Lower lobe of right lung (tissue), 2 donors: ENCODE data around the gene RAB27A. TPM values are rescaled to one million over a fixed set of nuclear protein-coding genes. Genes with fewer than 3 reads are reported as not detected.

Source experiments
- ATAC-seq, 2 donors: fragments of 200-7000 bp; cut with Tn5 transposase; one replicate each; pipeline ENCODE4 v1.9.1; 2020 to 2022; ENCODE audit warnings: mild to moderate bottlenecking in 2 of 2, moderate library complexity in 2 of 2
- DNase-seq: peaks from one replicate; pipeline ENCODE4 v3.0.0-alpha.2; 2020
- H3K27ac ChIP-seq: fragments of 200-600 bp; one replicate; pipeline ENCODE4 v1.8.0; 2022
- H3K27me3 ChIP-seq: fragments of 200-600 bp; one replicate; pipeline ENCODE4 v1.8.0; 2022; ENCODE audit warnings: low read depth
- H3K36me3 ChIP-seq: fragments of 200-600 bp; one replicate; pipeline ENCODE4 v1.8.0; 2022; ENCODE audit warnings: mild to moderate bottlenecking
- H3K4me1 ChIP-seq: fragments of 200-600 bp; one replicate; pipeline ENCODE4 v1.8.0; 2022
- H3K4me3 ChIP-seq: fragments of 200-600 bp; one replicate; pipeline ENCODE4 v1.8.0; 2022; ENCODE audit warnings: mild to moderate bottlenecking
- H3K9me3 ChIP-seq: fragments of 200-600 bp; one replicate; pipeline ENCODE4 v1.8.0; 2022
- intact Hi-C: fragments of 100-400 bp; cut with DNase I; formaldehyde crosslinking; loops from one replicate; pipeline ENCODE4 v1.11.0; 2022
- total RNA-seq: library from RNA; stranded (reverse); fragmentation: NEBNext Ultra II Directional; extraction: Animal tissue kit (Norgen Biotek cat#: 25700); gene quantifications from one replicate; pipeline ENCODE4 v1.2.1, GENCODE V29; 2021
- TF ChIP-seq, protein P1 (sequence below): fragments of 200-600 bp; IDR thresholded peaks from one replicate; pipeline ENCODE4 v1.8.0; 2022; ENCODE audit warnings: antibody characterized with exemption, mild to moderate bottlenecking
- donor health status: DM: no; HTN: yes; CAD: no; lungs with severe emphysema.

RAB27A gene
- total RNA-seq, 1 donor from 2014 or later: 63.4 TPM

- no peak for DNase-seq
- ATAC-seq: peak in 1 of 2 donors; percentile 1
- H3K4me3 ChIP-seq: peak overlapping the region; percentile 83
These were observed 92.3 kb downstream of the RAB27A start for GRCh38 chr15:55197362-55197705.

GRCh38 chr15:55196458-55197361, 92.9 kb downstream of the RAB27A start, which contains the start of gene RSL24D1:
RSL24D1 (minus strand) TSS chr15:55196941; CDS start chr15:55196890, 51 bp downstream.
- intact Hi-C loops: no loop called here
- Histone ChIP-seq H3K9me3 (no peaks in the 10 kb centered on the region), H3K27me3 (no peaks in the 10 kb centered on the region), H3K4me1 (peaks cover 34% of the 10 kb centered on the region), H3K4me3 (peak within 1 kb of the TSS; percentile 83), H3K27ac (peak within 1 kb of the TSS; percentile 94), H3K36me3 (peaks cover 12% of the 10 kb centered on the region)
- peak; percentile 98 for DNase-seq
- TF ChIP-seq, protein P1, sequence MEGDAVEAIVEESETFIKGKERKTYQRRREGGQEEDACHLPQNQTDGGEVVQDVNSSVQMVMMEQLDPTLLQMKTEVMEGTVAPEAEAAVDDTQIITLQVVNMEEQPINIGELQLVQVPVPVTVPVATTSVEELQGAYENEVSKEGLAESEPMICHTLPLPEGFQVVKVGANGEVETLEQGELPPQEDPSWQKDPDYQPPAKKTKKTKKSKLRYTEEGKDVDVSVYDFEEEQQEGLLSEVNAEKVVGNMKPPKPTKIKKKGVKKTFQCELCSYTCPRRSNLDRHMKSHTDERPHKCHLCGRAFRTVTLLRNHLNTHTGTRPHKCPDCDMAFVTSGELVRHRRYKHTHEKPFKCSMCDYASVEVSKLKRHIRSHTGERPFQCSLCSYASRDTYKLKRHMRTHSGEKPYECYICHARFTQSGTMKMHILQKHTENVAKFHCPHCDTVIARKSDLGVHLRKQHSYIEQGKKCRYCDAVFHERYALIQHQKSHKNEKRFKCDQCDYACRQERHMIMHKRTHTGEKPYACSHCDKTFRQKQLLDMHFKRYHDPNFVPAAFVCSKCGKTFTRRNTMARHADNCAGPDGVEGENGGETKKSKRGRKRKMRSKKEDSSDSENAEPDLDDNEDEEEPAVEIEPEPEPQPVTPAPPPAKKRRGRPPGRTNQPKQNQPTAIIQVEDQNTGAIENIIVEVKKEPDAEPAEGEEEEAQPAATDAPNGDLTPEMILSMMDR: peak; percentile 46
- peak; percentile 100 for ATAC-seq

More at GRCh38 chr15:55197362-55197705, 92.3 kb downstream of the RAB27A start:
- peaks cover 34% of the 10 kb centered on the region for H3K4me1 ChIP-seq
- TF ChIP-seq, protein P1: no peak
- H3K9me3 ChIP-seq: no peaks in the 10 kb centered on the region
- intact Hi-C loops: no loop called here
- H3K36me3 ChIP-seq: peaks cover 6% of the 10 kb centered on the region
- no peaks in the 10 kb centered on the region for H3K27me3 ChIP-seq
- H3K27ac ChIP-seq: peak overlapping the region; percentile 94

GRCh38 chr15:55195996-55196395, 93.6 kb downstream of the RAB27A start:
- intact Hi-C loops: no loop called here
- Histone ChIP-seq H3K36me3 (peaks cover 19% of the 10 kb centered on the region), H3K9me3 (no peaks in the 10 kb centered on the region), H3K4me3 (peak overlapping the region; percentile 83), H3K27ac (peak overlapping the region; percentile 94), H3K27me3 (no peaks in the 10 kb centered on the region), H3K4me1 (peaks cover 34% of the 10 kb centered on the region)
- TF ChIP-seq, protein P1: no peak
- ATAC-seq (peak in 1 of 2 donors; percentile 1), DNase-seq (no peak)

DNA sequence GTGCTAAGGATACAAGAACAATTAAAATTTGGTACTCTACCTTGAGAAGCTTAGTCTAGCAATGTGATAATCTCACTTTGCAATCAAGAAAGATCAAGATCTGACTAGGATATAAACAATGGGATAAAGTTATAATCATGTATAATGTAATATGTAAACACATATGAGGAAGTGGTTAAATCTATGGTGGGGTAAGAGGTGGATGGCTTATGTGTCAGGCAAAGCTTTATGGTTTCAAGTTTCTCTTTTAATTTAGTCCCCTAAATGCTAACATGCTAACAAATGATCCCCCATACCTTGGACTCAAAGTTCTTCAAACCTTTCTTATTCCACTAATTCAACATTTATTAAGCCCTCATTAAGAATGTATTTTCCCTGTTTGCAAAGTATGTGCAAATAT, 95.4 kb downstream of the RAB27A start:
- Histone ChIP-seq H3K27ac (no peak overlapping the region), H3K36me3 (peaks cover 36% of the 10 kb centered on the region), H3K4me3 (no peak overlapping the region), H3K4me1 (peaks cover 34% of the 10 kb centered on the region), H3K9me3 (no peaks in the 10 kb centered on the region), H3K27me3 (no peaks in the 10 kb centered on the region)
- TF ChIP-seq, protein P1: no peak
- DNase-seq: no peak
- intact Hi-C loops: no loop called here
- no peak for ATAC-seq

GRCh38 chr15:55186331-55186730, 103.3 kb downstream of the RAB27A start:
- ATAC-seq: no peak
- TF ChIP-seq, protein P1: no peak
- Histone ChIP-seq H3K4me3 (no peak overlapping the region), H3K4me1 (peaks cover 12% of the 10 kb centered on the region), H3K9me3 (no peaks in the 10 kb centered on the region), H3K27ac (no peak overlapping the region), H3K27me3 (no peaks in the 10 kb centered on the region), H3K36me3 (peaks cover 84% of the 10 kb centered on the region)
- intact Hi-C loops: no loop called here
- no peak for DNase-seq
